K562 (cell line): ENCODE results near the gene ATP5F1C. TPM values are rescaled to one million over a fixed set of nuclear protein-coding genes. Genes with fewer than 3 reads are reported as not detected.
"Not testable (repeated sequence)": the region's sequence is repeated elsewhere in the genome, so short reads cannot be mapped to it uniquely, and the experiment has no call there.

ENCODE experiments used
- ATAC-seq: fragments of 200-7000 bp; cut with Tn5 transposase; 3 replicates; pipeline ENCODE4 v1.9.1; 2020; ENCODE audit warnings: moderate library complexity
- BruUV-seq: library from RNA; stranded (reverse); fragments of 400-500 nt; replicated peaks from 2 replicates; lab custom pipeline; 2021; lab: Mats Ljungman, UMichigan
- CTCF ChIA-PET: fragments of 300-600 bp; formaldehyde crosslinking; extraction: SDS; loops from one replicate; lab custom pipeline; 2021; ENCODE audit warnings: low intra/inter-chr PET ratio; lab: Yijun Ruan, JAX
- POLR2A ChIA-PET: fragments of 300-600, 350-650 bp; sonication (Branson Sonifier 250); formaldehyde crosslinking; extraction: SDS; loops from one replicate; lab custom pipeline; 2021; ENCODE audit warnings: antibody characterized with exemption, inconsistent platforms; lab: Yijun Ruan, JAX
- DNase-seq, 4 experiments: peaks; one replicate each; pipeline versions ENCODE4 v3.0.0 to v3.0.0-alpha.2; 2011 to 2018; ENCODE audit warnings: low spot score in 3 of 4, mixed read lengths in 3 of 4; ENCODE audit errors: extremely low read depth in 1 of 4
- FAIRE-seq: peaks from 2 replicates; lab custom pipeline; 2011; peaks lifted over from hg19 to GRCh38; lab: Jason Lieb, UNC
- H2AFZ ChIP-seq: 2 replicates; pipeline ENCODE4 v1.6.0; 2011; ENCODE audit warnings: low read depth, low read length, control low read depth, inconsistent platforms
- H3K27ac ChIP-seq: fragments of 200-600 bp; 3 replicates; pipeline ENCODE4 v1.8.0; 2011; ENCODE audit warnings: low read depth, mild to moderate bottlenecking, control low read depth, inconsistent platforms, low read length, moderate library complexity, mixed read lengths; ENCODE audit errors: extremely low read depth
- H3K27me3 ChIP-seq, 2 experiments: fragments of 300-600 bp in 1 of 2; 2 replicates in 1 of 2; 3 replicates in 1 of 2; pipeline versions ENCODE4 v1.6.0 to v1.8.0; 2011; ENCODE audit warnings: inconsistent platforms in 2 of 2, low read length in 2 of 2, mild to moderate bottlenecking in 1 of 2, mixed read lengths in 1 of 2, moderate library complexity in 1 of 2; ENCODE audit not compliant: control insufficient read depth in 2 of 2, insufficient read depth in 2 of 2
- H3K36me3 ChIP-seq: fragments of 300-600 bp; 3 replicates; pipeline ENCODE4 v1.8.0; 2011; ENCODE audit warnings: mild to moderate bottlenecking, low read length, inconsistent platforms; ENCODE audit not compliant: control insufficient read depth, insufficient read depth
- H3K4me1 ChIP-seq, 2 experiments: fragments of 200-600 bp in 1 of 2; replicated peaks in 1 of 2; 2 replicates in 1 of 2; 3 replicates in 1 of 2; pipeline versions ENCODE4 v1.5.1 to v1.8.0; 2011; ENCODE audit warnings: inconsistent platforms in 2 of 2, low read length in 2 of 2, mild to moderate bottlenecking in 1 of 2, mixed read lengths in 1 of 2, moderate library complexity in 1 of 2; ENCODE audit not compliant: control insufficient read depth in 2 of 2, insufficient read depth in 2 of 2
- H3K4me2 ChIP-seq: 2 replicates; pipeline ENCODE4 v1.6.1; 2011; ENCODE audit warnings: low read length, control low read depth, inconsistent platforms, mixed read lengths; ENCODE audit not compliant: insufficient read depth
- H3K4me3 ChIP-seq: fragments of 200-600 bp; sonication (generic), shearing (Covaris generic); 2 replicates; pipeline ENCODE4 v1.5.1; 2016; ENCODE audit warnings: control low read depth, inconsistent platforms
- H3K79me2 ChIP-seq: fragments of 200-600 bp; 3 replicates; pipeline ENCODE4 v1.8.0; 2011; ENCODE audit warnings: low read length, inconsistent platforms; ENCODE audit not compliant: control insufficient read depth, insufficient read depth
- H3K9ac ChIP-seq, 2 experiments: 2 replicates each; pipeline versions ENCODE4 v1.6.0 to v1.6.1; 2011; ENCODE audit warnings: low read depth in 2 of 2, low read length in 2 of 2, control low read depth in 1 of 2, inconsistent platforms in 1 of 2, mild to moderate bottlenecking in 1 of 2, mixed read lengths in 1 of 2; ENCODE audit not compliant: insufficient read depth in 1 of 2
- H3K9me1 ChIP-seq: one replicate; pipeline ENCODE4 v1.6.0; 2011; ENCODE audit warnings: inconsistent platforms, mild to moderate bottlenecking, low read length, moderate library complexity; ENCODE audit not compliant: control insufficient read depth, insufficient read depth
- H3K9me3 ChIP-seq: replicated peaks from 2 replicates; pipeline ENCODE4 v1.5.1; 2011; ENCODE audit warnings: low read depth, low read length, inconsistent platforms; ENCODE audit not compliant: control insufficient read depth, insufficient read depth
- H4K20me1 ChIP-seq: replicated peaks from 2 replicates; pipeline ENCODE4 v1.6.1; 2011; ENCODE audit warnings: low read length, inconsistent platforms, mixed read lengths; ENCODE audit not compliant: control insufficient read depth, insufficient read depth
- EWSR1 ChIP-seq: fragments of 450-650 bp; IDR thresholded peaks from 2 replicates; pipeline ENCODE4 v1.6.1; 2018; ENCODE audit warnings: borderline replicate concordance, mild to moderate bottlenecking, low read depth, moderate library complexity; ENCODE audit not compliant: partially characterized antibody
- MCM2 ChIP-seq: fragments of 450-650 bp; IDR thresholded peaks from 2 replicates; pipeline ENCODE4 v1.6.1; 2017; ENCODE audit warnings: low read depth, mild to moderate bottlenecking
- NCOR1 ChIP-seq: fragments of 450-650 bp; IDR thresholded peaks from 2 replicates; pipeline ENCODE4 v1.6.1; 2016; ENCODE audit warnings: mild to moderate bottlenecking, moderate library complexity
- NR2C2 ChIP-seq, 2 experiments: fragments of 200-800 bp in 1 of 2; sonication (Bioruptor generic) in 1 of 2; sonication (generic) in 1 of 2; formaldehyde crosslinking in 1 of 2; IDR thresholded peaks; 2 replicates each; pipeline versions ENCODE4 v1.6.1 to v1.8.0; 2016 to 2022; ENCODE audit warnings: mild to moderate bottlenecking in 1 of 2, missing compliant biosample characterization in 1 of 2, missing genetic modification characterization in 1 of 2, missing genetic modification reagents in 1 of 2
- STAG1 ChIP-seq: sonication (generic); formaldehyde crosslinking; IDR thresholded peaks from 2 replicates; pipeline ENCODE4 v1.5.0; 2020; ENCODE audit warnings: missing genetic modification reagents, borderline replicate concordance
- ZNF253 ChIP-seq: fragments of 250-450 bp; sonication (Bioruptor Pico); conservative IDR thresholded peaks from 2 replicates; pipeline ENCODE4 v1.6.1; 2021; ENCODE audit warnings: mild to moderate bottlenecking
- ZNF444 ChIP-seq: fragments of 250-450 bp; sonication (Bioruptor Pico); IDR thresholded peaks from 2 replicates; pipeline ENCODE4 v1.4.0; 2020; ENCODE audit warnings: mild to moderate bottlenecking, moderate library complexity
- WGBS: fragments of 100-300 bp; shearing (Covaris generic); methylation state at CpG from one replicate; pipeline ENCODE4 v1.1.6; 2016; ENCODE audit warnings: low coverage, mixed read lengths; ENCODE audit not compliant: insufficient coverage; ENCODE audit errors: missing lambda C conversion rate; 5-methylcytosine and 5-hydroxymethylcytosine counted together
- in situ Hi-C: fragments of 300-500 bp; cut with MboI; formaldehyde crosslinking; loops from 4 replicates; pipeline ENCODE4 v1.15.0; 2018; ENCODE audit warnings: inconsistent platforms, mixed read lengths
- intact Hi-C: fragments of 100-400 bp; cut with micrococcal nuclease; formaldehyde crosslinking; loops from 2 replicates; pipeline ENCODE4 v1.14.2; 2022
- polyA plus RNA-seq, 8 experiments: library from polyadenylated mRNA; depleted of rRNA in 4 of 8; stranded (reverse) in 5 of 8; unstranded in 3 of 8; fragments of >200 nt; fragmentation: Nextera tagmentation in 2 of 8; fragmentation: Illumina TruSeq in 1 of 8; extraction: Ambion mirVana in 2 of 8; extraction: Trizol in 1 of 8; gene quantifications; 2 replicates each; pipeline versions ENCODE4 v1.2.1 to v1.2.3, GENCODE V29; 2011 to 2014; ENCODE audit warnings: inconsistent platforms in 1 of 8, missing spikeins in 1 of 8
- total RNA-seq, 7 experiments: library from RNA; depleted of rRNA in 6 of 7; stranded (reverse); fragments of >200 nt in 6 of 7; fragmentation: Illumina TruSeq in 2 of 7; extraction: Trizol in 2 of 7; gene quantifications; 2 replicates each; pipeline versions ENCODE4 v1.2.1 to v1.2.3, GENCODE V29; 2011 to 2021; ENCODE audit warnings: low replicate concordance in 1 of 7
- TF ChIP-seq, protein P1 (sequence below): fragments of 150-350 bp; IDR thresholded peaks from 2 replicates; pipeline ENCODE4 v1.6.1; 2014; ENCODE audit warnings: low read depth, mild to moderate bottlenecking, low read length, borderline replicate concordance

Gene ATP5F1C
- total and polyA plus RNA-seq, 9 of the 15 experiments (the other 6 are each of a cell fraction or from before 2014, with no cell fraction given) = 389 to 1,475 (median 559) TPM

- no peak for TF ChIP-seq EWSR1
- TF ChIP-seq NR2C2 (CRISPR knock-in tag; IDR thresholded peaks at IDR 0.05) = no peak
- no peak for TF ChIP-seq NR2C2 (tag; IDR thresholded peaks at IDR 0.05)
- TF ChIP-seq, protein P1, sequence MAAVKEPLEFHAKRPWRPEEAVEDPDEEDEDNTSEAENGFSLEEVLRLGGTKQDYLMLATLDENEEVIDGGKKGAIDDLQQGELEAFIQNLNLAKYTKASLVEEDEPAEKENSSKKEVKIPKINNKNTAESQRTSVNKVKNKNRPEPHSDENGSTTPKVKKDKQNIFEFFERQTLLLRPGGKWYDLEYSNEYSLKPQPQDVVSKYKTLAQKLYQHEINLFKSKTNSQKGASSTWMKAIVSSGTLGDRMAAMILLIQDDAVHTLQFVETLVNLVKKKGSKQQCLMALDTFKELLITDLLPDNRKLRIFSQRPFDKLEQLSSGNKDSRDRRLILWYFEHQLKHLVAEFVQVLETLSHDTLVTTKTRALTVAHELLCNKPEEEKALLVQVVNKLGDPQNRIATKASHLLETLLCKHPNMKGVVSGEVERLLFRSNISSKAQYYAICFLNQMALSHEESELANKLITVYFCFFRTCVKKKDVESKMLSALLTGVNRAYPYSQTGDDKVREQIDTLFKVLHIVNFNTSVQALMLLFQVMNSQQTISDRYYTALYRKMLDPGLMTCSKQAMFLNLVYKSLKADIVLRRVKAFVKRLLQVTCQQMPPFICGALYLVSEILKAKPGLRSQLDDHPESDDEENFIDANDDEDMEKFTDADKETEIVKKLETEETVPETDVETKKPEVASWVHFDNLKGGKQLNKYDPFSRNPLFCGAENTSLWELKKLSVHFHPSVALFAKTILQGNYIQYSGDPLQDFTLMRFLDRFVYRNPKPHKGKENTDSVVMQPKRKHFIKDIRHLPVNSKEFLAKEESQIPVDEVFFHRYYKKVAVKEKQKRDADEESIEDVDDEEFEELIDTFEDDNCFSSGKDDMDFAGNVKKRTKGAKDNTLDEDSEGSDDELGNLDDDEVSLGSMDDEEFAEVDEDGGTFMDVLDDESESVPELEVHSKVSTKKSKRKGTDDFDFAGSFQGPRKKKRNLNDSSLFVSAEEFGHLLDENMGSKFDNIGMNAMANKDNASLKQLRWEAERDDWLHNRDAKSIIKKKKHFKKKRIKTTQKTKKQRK = no peak
- no peak for TF ChIP-seq ZNF444 (CRISPR knock-in tag)
- TF ChIP-seq STAG1 (CRISPR knock-in tag) = no peak
- TF ChIP-seq NCOR1 = no peak
- TF ChIP-seq MCM2 = no peak
- no peak for TF ChIP-seq ZNF253 (CRISPR knock-in tag)
These were observed 11.2 kb upstream of the ATP5F1C start for GRCh38 chr10:7776777-7777176.

GRCh38 chr10:7782194-7782593 is 5.8 kb upstream of the ATP5F1C start:
- DNase-seq, CTCF ChIA-PET, in situ Hi-C loops, H3K27ac ChIP-seq, ATAC-seq, FAIRE-seq, H3K27me3 ChIP-seq, H3K9me3 ChIP-seq, H3K9ac ChIP-seq, H3K4me3 ChIP-seq, H3K4me2 ChIP-seq, H4K20me1 ChIP-seq, H3K9me1 ChIP-seq, H2AFZ ChIP-seq, H3K4me1 ChIP-seq, BruUV-seq, POLR2A ChIA-PET, intact Hi-C loops: not testable (repeated sequence)
- peaks cover 44% of the 10 kb centered on the region for H3K79me2 ChIP-seq
- peaks cover 42% of the 10 kb centered on the region for H3K36me3 ChIP-seq
- 84% methylated on average over 6 of the region's 6 CpGs for WGBS

More at GRCh38 chr10:7776777-7777176, 11.2 kb upstream of the ATP5F1C start:
- H4K20me1 ChIP-seq = no peaks in the 10 kb centered on the region
- no peak overlapping the region for H3K9ac ChIP-seq
- intact Hi-C loops (no loop called here), in situ Hi-C loops (no loop called here)
- WGBS = 83% methylated on average over 1 of the region's 2 CpGs
- H3K9me3 ChIP-seq = no peaks in the 10 kb centered on the region
- CTCF ChIA-PET = no interaction called here
- no peak overlapping the region for H2AFZ ChIP-seq
- H3K79me2 ChIP-seq = no peaks in the 10 kb centered on the region
- no peak overlapping the region for H3K27ac ChIP-seq
- ATAC-seq (no peak), FAIRE-seq (no peak), DNase-seq (no peak)
- H3K4me1 ChIP-seq = no peaks in the 10 kb centered on the region
- H3K36me3 ChIP-seq = peaks cover 70% of the 10 kb centered on the region
- H3K4me3 ChIP-seq = no peak overlapping the region
- POLR2A ChIA-PET = interaction anchor here (0.6 to 1.3 kb wide), 3 partner anchors 13 to 649 kb away, joined by 3 to 4 read pairs (median 3); no protein-coding TSS in a partner anchor
- no peaks in the 10 kb centered on the region for H3K27me3 ChIP-seq
- no TSS peak for BruUV-seq
- no peaks in the 10 kb centered on the region for H3K9me1 ChIP-seq
- H3K4me2 ChIP-seq = no peak overlapping the region
